ENCODE data around the gene SYN1. TPM values are rescaled to one million over a fixed set of nuclear protein-coding genes. Genes with fewer than 3 reads are reported as not detected.

The SYN1 gene
- not detected in 2 replicates for total RNA-seq

DNA sequence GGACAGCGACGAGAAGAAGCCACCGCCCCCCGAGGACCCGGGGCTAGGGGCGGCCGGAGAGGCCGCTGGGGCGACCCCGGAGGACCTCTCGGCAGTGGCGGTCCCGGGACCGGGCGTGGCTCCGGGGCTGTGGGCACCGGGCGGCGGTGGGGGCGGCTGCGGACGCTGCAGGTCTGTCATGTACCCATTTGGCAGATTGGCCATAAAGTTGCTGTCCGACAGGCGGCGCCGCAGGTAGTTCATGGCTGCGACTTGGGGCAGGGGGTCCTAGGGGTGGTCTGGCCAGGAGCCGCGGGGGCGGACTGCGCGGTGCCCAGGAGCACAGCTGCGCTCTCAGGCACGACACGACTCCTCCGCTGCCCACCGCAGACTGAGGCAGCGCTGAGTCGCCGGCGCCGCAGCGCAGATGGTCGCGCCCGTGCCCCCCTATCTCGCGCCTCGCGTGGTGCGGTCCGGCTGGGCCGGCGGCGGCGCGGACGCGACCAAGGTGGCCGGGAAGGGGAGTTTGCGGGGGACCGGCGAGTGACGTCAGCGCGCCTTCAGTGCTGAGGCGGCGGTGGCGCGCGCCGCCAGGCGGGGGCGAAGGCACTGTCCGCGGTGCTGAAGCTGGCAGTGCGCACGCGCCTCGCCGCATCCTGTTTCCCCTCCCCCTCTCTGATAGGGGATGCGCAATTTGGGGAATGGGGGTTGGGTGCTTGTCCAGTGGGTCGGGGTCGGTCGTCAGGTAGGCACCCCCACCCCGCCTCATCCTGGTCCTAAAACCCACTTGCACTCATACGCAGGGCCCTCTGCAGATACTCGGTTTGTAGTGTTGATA, at the start of gene SYN1:
Gene SYN1 (minus strand): TSS at position 372 of the 817 bp plus-strand sequence. CDS start 129 bp downstream, at position 243.

DNA sequence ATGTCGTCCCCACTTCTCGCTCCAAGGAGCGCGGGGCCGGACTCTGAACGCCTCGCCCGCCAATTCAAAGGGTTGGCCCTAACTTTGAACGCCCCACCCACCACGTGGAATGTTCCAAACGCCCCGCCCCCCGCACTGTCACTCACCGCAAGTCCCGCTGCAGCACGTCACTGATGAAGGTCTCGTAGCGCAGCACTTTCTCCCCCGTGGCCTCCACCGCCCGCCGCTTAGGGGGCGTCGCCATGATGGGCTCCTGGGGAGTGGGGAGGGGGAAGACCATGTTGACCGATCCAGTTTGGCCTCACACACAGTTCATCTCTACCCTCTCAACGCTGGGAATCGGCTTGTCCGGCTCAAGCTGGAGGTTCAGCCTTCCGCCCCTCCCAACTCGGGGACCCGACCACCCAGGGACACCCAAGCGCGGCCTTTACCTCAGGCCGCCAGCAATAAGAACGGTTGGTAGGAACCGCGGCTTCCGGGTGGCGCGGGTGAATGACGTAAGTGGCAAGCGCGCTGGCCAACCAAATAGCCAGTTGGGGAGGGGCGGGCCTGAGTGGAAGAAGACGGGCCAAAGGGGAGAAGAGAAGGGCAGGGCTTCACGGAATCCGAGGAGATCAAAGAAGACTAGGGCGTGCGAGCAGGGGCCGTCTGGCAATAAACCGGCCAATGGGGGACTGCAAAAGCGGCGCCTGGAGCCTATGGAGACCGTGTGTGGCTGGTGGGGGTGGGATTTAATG, 39.2 kb upstream of the SYN1 start, which contains the start of gene UXT:
Gene UXT (minus strand): TSS at position 497 of the 737 bp plus-strand sequence. CDS start 253 bp downstream, at position 244.

DNA sequence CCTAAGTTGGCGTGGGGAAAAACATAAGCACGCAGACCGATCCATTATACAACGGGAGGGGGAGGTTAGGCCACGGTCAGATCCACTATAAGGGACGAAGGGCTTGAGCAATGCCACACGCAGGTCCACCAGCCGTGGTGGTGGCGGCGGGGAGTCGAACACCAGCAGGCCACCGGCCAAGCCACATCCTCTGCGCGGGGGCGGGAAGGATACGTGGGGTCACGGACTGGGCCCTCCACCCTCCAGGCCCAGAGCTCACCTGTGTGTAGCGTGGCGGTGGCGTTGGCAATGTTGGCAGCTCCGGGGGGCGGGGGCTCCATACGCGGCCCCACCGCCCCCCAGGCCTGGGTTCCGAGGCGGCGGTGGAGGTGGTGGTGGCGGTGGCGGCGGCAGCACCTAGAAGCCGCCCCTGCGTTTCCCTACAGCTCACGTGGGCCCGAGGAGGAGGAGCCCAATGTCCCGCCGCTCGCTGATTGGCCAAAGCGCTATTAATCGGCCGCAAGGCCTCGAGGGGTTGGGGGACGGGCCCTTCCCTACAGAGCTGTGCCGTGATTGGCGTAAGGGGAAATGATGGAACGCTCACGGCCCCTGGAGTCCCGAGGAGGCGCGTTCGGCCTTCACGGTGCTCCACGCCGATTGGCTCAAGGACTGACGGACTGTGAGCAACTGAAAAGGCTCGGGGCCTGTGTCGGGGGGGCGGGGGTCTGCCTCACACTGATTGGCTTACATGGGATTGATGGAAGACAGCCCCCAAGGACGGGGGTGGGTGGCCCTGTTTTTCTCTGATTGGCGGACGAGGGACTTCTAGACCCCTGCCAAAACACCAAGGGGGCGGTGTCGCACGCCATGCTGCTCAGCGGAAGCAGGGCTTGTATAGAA, 30.7 kb upstream of the SYN1 start, which contains the start of gene ELK1:
Gene ELK1 (minus strand): TSS at position 400 of the 879 bp plus-strand sequence. CDS start 9,122 bp downstream, outside the sequence.

DNA sequence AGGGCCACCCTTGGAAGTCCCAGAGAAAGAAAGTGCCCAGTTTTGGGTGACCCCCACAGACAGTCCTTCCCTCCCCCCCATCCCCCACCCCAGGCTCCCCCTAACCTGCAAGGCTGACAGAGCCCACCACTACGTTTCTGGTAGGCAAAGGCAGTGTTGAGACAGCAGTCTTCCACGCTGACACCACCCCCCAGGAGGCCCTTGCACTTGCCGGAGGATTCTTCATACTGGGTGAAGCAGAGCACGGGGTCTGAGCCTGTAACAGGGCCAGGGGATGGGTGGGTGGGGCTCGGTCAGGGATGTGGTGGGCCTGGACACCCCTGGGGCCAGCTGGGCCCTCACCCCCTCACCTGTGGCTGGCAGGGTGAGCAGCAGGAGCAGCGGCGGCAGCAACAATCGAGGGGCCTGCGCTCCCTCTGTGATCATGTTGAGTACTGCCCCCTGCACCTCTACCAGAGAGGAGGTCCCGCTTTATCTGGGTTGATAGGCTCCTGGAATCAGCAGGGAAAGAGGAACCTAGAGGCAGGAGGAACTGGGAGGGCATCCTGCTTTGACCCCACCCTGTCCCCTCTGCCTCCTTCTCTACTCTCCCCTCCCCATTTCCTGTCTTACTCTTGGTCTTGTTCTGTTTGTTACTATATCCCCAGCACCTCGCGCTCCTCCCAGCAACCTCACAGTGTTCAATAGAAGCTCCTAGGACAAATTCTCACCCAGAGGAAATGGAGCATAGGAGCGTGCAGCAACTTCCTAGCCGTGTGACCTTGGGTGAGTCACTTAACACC, 10.0 kb upstream of the SYN1 start, which contains the start of gene CFP:
Gene CFP (minus strand): TSS at position 512 of the 782 bp plus-strand sequence. CDS start 86 bp downstream, at position 426.

DNA sequence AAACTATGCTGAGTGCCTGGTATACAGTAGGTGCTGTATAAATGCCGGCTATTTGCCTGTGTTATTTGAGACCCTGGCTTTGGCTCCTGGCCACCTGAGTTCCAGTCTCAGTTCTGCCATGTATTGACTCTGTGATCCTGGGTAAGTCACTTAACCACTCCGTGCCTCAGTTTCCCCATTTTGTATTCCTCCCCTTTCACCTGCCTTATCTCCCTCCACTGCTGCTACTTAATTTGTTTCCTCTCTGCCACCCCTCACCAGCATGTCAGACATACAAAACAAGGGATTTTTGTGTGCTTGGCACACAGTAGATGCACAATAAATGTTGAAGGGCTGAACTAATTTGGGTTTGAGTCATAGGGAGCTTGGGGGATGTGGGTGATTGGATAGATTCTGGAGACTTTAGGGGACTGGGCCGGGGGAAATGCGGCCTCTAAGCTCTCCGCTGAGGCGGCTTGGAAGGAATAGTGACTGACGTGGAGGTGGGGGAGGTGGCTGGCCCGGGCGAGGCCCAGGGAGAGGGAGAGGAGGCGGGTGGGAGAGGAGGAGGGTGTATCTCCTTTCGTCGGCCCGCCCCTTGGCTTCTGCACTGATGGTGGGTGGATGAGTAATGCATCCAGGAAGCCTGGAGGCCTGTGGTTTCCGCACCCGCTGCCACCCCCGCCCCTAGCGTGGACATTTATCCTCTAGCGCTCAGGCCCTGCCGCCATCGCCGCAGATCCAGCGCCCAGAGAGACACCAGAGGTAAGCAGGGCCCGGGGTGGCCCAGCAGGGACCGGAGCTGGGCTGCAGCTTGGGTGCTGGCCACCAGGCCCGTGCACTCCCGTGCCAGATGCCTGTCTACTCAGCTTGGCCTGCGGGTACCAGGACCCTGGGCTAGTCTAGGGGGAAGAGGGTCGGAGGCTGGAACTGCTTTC, 37.7 kb downstream of the SYN1 start, which contains the start of gene TIMP1:
Gene TIMP1 (plus strand): TSS at position 706 of the 917 bp plus-strand sequence. CDS start 980 bp downstream, outside the sequence.

DNA sequence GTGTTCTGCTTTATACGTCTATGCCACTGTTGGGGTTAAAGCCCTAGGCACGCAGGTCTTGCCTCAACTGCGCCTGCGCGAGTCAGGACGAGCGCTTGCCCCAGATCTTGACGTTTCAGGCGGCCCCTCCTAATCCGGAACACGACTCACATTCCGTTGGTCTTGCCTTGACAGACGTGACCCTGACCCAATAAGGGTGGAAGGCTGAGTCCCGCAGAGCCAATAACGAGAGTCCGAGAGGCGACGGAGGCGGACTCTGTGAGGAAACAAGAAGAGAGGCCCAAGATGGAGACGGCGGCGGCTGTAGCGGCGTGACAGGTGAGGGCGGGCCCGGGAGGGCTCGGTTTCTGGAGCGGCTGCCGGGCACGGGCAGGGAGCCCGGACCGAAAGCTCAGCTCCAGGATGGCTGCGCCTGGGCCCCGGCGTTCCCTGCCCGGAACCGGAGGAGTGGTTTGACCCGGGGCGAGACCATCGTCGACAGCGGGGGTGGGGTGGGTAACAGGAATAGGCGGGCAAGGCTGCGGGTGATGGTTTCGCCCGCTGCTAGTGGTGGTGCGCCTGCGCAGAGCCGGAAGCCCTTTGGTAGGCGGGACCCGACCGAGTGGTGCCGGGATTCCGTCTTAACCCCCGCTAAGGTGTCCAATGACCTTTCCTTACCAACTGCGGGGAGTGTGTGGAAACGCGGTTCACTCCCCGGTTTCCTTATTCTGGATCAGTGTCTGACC, 58.6 kb downstream of the SYN1 start, which contains the start of gene ARAF:
Gene ARAF (plus strand): TSS at position 272 of the 725 bp plus-strand sequence. CDS start 1,763 bp downstream, outside the sequence.

Other genes with a start within 250 kb of the SYN1 start
- gene ZNF157, start 249.3 kb downstream of the SYN1 start, total RNA-seq, result not detected in 2 replicates
- gene ZNF41, start 136.6 kb downstream of the SYN1 start, total RNA-seq, result 3.6 TPM in 2 replicates
- gene ARAF, start 58.7 kb downstream of the SYN1 start, total RNA-seq, result 11.4 and 13.1 TPM in 2 replicates
- gene TIMP1, start 37.4 kb downstream of the SYN1 start, total RNA-seq, result 35.4 and 40.6 TPM in 2 replicates
- under 0.01 TPM in 2 replicates for gene CFP, start 10.1 kb upstream of the SYN1 start, total RNA-seq
- gene ELK1, start 30.7 kb upstream of the SYN1 start, total RNA-seq, result 8.4 TPM in 2 replicates
- 134 and 135 TPM in 2 replicates for gene UXT, start 39.3 kb upstream of the SYN1 start, total RNA-seq
- 4.5 and 5.9 TPM in 2 replicates for gene ZNF81, start 217.0 kb upstream of the SYN1 start, total RNA-seq

All from epithelial cell of umbilical artery (primary cell).